ENCODE results near the gene HLA-DRB5. TPM values are rescaled to one million over a fixed set of nuclear protein-coding genes. Genes with fewer than 3 reads are reported as not detected.

Gene HLA-DRB5
- total RNA-seq, 1 experiment from 2014 or later: 4.2 TPM

Other genes with a start within 250 kb of the HLA-DRB5 start
- not detected in 2 replicates for gene TSBP1, start 158.4 kb downstream of the HLA-DRB5 start, total RNA-seq (2021)
- gene BTNL2, start 123.1 kb downstream of the HLA-DRB5 start, total RNA-seq (2021): not detected in 2 replicates
- gene HLA-DRA, start 90.4 kb downstream of the HLA-DRB5 start, total RNA-seq (2021): 2.8 and 3.1 TPM in 2 replicates
- 24.7 and 25.9 TPM in 2 replicates for gene HLA-DRB1, start 59.6 kb upstream of the HLA-DRB5 start, total RNA-seq (2021)
- 0.68 and 1.7 TPM in 2 replicates for gene HLA-DQA1, start 107.1 kb upstream of the HLA-DRB5 start, total RNA-seq (2021)
- gene HLA-DQB1, start 136.4 kb upstream of the HLA-DRB5 start, total RNA-seq (2021): 39.2 and 41.0 TPM in 2 replicates
- not detected in 2 replicates for gene HLA-DQA2, start 211.1 kb upstream of the HLA-DRB5 start, total RNA-seq (2021)
- not detected in 2 replicates for gene HLA-DQB2, start 233.2 kb upstream of the HLA-DRB5 start, total RNA-seq (2021)

Data from H9 (cell line).